ENCODE results near the gene CEMIP2.

GRCh38 chr9:71752352-71752751, 16.0 kb downstream of the CEMIP2 start:
- TF ChIP-seq CTCF (conservative IDR thresholded peaks at IDR 0.05 in 1 of 2, IDR thresholded peaks at IDR 0.05 in 1 of 2; ENCODE audit: extremely low read depth in 1 of 2, insufficient read depth in 1 of 2, low read depth in 1 of 2, low read length in 2 of 2) (no peak), EZH2 (IDR thresholded peaks at IDR 0.05; ENCODE audit: borderline replicate concordance, low read length) (no peak)

Measured in mammary epithelial cell (primary cell).